ENCODE data around the gene ICE2. TPM values are rescaled to one million over a fixed set of nuclear protein-coding genes. Genes with fewer than 3 reads are reported as not detected.

The ICE2 gene
- total and polyA plus RNA-seq, 2 experiments from 2014 or later: 64.2 to 64.3 TPM

DNA sequence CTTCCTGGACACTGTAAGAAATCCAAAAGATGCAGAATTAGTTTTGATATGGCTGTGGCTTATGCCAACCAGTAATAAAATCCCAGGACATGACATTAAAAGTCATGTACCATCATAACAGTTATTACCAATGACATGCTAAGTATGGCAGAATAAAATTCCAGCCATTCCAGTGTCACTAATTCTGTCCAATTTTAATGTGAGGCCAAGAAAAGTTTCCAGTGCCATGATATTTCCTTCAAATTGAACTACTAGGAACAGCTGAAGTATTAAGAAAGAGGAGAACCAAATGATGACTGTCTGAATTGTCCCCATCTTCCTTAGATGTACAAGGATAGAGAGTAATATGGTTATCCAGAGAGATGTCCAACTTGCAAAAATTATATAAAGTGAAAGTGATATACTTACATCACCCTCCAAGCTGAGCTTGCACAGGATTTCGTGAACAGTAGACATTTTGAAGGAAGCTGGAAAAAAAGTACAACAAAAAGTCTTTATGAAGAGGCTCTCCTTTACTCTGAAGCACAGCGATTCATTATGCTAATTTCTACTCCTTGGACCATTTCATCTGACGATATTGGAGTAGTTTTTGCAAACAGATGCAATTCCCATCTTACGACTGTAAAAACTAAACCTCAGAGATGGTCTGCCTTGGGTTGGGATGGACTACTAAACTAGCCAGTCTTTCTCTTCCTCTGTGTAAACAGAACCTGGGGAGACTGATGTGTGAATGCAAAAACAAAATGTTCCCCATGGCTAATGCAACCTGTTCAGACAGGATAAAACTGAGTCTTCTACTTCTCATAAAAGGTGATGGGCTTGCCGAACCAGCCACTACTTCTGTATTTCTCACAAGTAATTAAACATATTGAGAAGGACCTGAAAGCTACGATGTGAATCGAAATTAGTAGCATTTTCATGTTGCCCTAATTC, 93.1 kb downstream of the ICE2 start:
- H3K36me3 Mint-ChIP-seq (ENCODE audit: low read depth): no peaks in the 10 kb centered on the region
- Histone ChIP-seq H3K4me2 (no peak overlapping the region), H3K4me3 (no peak overlapping the region), H3K79me2 (replicated peaks; ENCODE audit: insufficient read depth) (peaks cover 55% of the 10 kb centered on the region), H3F3A (replicated peaks; ENCODE audit: low read depth) (no peaks in the 10 kb centered on the region), H2AFZ (no peak overlapping the region), H3K27ac (ENCODE audit: low read depth) (no peak overlapping the region), H3K36me3 (ENCODE audit: insufficient read depth) (peaks cover 8% of the 10 kb centered on the region; the same call in 1 of the 2 replicates), H3K9me2 (ENCODE audit: insufficient read depth) (no peaks in the 10 kb centered on the region), H3K4me1 (ENCODE audit: insufficient read depth) (peaks cover 13% of the 10 kb centered on the region), H4K20me1 (replicated peaks; ENCODE audit: insufficient read depth) (peaks cover 32% of the 10 kb centered on the region), H3K27me3 (ENCODE audit: insufficient read depth) (no peaks in the 10 kb centered on the region)
- H3K27me3 Mint-ChIP-seq (ENCODE audit: insufficient read depth, low read depth, poor library complexity): peaks cover 3% of the 10 kb centered on the region
- H3K4me1 Mint-ChIP-seq: peaks cover 17% of the 10 kb centered on the region
- no peak overlapping the region for H3K27ac Mint-ChIP-seq
- DNase-seq (ENCODE audit: low spot score) (no peak), ATAC-seq (no peak)
- TF ChIP-seq STAT1 (IDR thresholded peaks at IDR 0.05; ENCODE audit: unreplicated experiment) (no peak), ZNF114 (CRISPR knock-in tag; IDR thresholded peaks at IDR 0.05) (no peak), CREB1 (CRISPR knock-in tag; IDR thresholded peaks at IDR 0.05; ENCODE audit: low read depth) (no peak), EZH2phosphoT487 (IDR thresholded peaks at IDR 0.05; ENCODE audit: unreplicated experiment) (no peak), NANOG (IDR thresholded peaks at IDR 0.05; ENCODE audit: borderline replicate concordance) (no peak), POLR2AphosphoS5 (IDR thresholded peaks at IDR 0.05; ENCODE audit: low read depth) (no peak), EZH2 (IDR thresholded peaks at IDR 0.05; ENCODE audit: low read depth, unreplicated experiment) (no peak)
- TF ChIP-seq, protein P1, sequence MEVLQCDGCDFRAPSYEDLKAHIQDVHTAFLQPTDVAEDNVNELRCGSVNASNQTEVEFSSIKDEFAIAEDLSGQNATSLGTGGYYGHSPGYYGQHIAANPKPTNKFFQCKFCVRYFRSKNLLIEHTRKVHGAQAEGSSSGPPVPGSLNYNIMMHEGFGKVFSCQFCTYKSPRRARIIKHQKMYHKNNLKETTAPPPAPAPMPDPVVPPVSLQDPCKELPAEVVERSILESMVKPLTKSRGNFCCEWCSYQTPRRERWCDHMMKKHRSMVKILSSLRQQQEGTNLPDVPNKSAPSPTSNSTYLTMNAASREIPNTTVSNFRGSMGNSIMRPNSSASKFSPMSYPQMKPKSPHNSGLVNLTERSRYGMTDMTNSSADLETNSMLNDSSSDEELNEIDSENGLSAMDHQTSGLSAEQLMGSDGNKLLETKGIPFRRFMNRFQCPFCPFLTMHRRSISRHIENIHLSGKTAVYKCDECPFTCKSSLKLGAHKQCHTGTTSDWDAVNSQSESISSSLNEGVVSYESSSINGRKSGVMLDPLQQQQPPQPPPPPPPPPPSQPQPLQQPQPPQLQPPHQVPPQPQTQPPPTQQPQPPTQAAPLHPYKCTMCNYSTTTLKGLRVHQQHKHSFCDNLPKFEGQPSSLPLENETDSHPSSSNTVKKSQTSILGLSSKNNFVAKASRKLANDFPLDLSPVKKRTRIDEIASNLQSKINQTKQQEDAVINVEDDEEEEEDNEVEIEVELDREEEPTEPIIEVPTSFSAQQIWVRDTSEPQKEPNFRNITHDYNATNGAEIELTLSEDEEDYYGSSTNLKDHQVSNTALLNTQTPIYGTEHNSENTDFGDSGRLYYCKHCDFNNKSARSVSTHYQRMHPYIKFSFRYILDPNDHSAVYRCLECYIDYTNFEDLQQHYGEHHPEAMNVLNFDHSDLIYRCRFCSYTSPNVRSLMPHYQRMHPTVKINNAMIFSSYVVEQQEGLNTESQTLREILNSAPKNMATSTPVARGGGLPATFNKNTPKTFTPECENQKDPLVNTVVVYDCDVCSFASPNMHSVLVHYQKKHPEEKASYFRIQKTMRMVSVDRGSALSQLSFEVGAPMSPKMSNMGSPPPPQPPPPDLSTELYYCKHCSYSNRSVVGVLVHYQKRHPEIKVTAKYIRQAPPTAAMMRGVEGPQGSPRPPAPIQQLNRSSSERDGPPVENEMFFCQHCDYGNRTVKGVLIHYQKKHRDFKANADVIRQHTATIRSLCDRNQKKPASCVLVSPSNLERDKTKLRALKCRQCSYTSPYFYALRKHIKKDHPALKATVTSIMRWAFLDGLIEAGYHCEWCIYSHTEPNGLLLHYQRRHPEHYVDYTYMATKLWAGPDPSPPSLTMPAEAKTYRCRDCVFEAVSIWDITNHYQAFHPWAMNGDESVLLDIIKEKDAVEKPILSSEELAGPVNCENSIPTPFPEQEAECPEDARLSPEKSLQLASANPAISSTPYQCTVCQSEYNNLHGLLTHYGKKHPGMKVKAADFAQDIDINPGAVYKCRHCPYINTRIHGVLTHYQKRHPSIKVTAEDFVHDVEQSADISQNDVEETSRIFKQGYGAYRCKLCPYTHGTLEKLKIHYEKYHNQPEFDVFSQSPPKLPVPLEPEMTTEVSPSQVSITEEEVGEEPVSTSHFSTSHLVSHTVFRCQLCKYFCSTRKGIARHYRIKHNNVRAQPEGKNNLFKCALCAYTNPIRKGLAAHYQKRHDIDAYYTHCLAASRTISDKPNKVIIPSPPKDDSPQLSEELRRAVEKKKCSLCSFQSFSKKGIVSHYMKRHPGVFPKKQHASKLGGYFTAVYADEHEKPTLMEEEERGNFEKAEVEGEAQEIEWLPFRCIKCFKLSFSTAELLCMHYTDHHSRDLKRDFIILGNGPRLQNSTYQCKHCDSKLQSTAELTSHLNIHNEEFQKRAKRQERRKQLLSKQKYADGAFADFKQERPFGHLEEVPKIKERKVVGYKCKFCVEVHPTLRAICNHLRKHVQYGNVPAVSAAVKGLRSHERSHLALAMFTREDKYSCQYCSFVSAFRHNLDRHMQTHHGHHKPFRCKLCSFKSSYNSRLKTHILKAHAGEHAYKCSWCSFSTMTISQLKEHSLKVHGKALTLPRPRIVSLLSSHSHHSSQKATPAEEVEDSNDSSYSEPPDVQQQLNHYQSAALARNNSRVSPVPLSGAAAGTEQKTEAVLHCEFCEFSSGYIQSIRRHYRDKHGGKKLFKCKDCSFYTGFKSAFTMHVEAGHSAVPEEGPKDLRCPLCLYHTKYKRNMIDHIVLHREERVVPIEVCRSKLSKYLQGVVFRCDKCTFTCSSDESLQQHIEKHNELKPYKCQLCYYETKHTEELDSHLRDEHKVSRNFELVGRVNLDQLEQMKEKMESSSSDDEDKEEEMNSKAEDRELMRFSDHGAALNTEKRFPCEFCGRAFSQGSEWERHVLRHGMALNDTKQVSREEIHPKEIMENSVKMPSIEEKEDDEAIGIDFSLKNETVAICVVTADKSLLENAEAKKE (CRISPR knock-in tag; IDR thresholded peaks at IDR 0.05): no peak
- TF ChIP-seq, protein P2, sequence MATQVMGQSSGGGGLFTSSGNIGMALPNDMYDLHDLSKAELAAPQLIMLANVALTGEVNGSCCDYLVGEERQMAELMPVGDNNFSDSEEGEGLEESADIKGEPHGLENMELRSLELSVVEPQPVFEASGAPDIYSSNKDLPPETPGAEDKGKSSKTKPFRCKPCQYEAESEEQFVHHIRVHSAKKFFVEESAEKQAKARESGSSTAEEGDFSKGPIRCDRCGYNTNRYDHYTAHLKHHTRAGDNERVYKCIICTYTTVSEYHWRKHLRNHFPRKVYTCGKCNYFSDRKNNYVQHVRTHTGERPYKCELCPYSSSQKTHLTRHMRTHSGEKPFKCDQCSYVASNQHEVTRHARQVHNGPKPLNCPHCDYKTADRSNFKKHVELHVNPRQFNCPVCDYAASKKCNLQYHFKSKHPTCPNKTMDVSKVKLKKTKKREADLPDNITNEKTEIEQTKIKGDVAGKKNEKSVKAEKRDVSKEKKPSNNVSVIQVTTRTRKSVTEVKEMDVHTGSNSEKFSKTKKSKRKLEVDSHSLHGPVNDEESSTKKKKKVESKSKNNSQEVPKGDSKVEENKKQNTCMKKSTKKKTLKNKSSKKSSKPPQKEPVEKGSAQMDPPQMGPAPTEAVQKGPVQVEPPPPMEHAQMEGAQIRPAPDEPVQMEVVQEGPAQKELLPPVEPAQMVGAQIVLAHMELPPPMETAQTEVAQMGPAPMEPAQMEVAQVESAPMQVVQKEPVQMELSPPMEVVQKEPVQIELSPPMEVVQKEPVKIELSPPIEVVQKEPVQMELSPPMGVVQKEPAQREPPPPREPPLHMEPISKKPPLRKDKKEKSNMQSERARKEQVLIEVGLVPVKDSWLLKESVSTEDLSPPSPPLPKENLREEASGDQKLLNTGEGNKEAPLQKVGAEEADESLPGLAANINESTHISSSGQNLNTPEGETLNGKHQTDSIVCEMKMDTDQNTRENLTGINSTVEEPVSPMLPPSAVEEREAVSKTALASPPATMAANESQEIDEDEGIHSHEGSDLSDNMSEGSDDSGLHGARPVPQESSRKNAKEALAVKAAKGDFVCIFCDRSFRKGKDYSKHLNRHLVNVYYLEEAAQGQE (IDR thresholded peaks at IDR 0.05; ENCODE audit: unreplicated experiment): no peak
- H3K4me3 Mint-ChIP-seq: no peak overlapping the region
- H3K9me3 Mint-ChIP-seq: no peaks in the 10 kb centered on the region; the same call in 2 of the 3 replicates

Data from GM23338 (cell line).